ENCODE data around the gene PLEKHJ1. TPM values are rescaled to one million over a fixed set of nuclear protein-coding genes. Genes with fewer than 3 reads are reported as not detected.

The PLEKHJ1 gene
- total RNA-seq, 1 experiment from 2014 or later: 94.8 TPM

GRCh38 chr19:2255112-2255845, 19.1 kb upstream of the PLEKHJ1 start:
- intact Hi-C loops (cut with micrococcal nuclease): no loop called here
- Histone ChIP-seq H3K79me2 (ENCODE audit: low read length) (no peaks in the 10 kb centered on the region), H3K4me1 (ENCODE audit: insufficient read depth, low read length) (peaks cover 4% of the 10 kb centered on the region; the same call in 1 of the 2 replicates), H4K20me1 (ENCODE audit: low read length) (no peaks in the 10 kb centered on the region), H2AFZ (ENCODE audit: low read length) (no peak overlapping the region), H3K9ac (ENCODE audit: low read length) (no peak overlapping the region), H3K27me3 (ENCODE audit: low read length) (no peaks in the 10 kb centered on the region), H3K9me3 (ENCODE audit: low read length) (no peaks in the 10 kb centered on the region), H3K4me3 (ENCODE audit: low read length) (no peak overlapping the region), H3K36me3 (ENCODE audit: low read depth, low read length) (no peaks in the 10 kb centered on the region), H3F3A (ENCODE audit: low read length, unreplicated experiment) (no peaks in the 10 kb centered on the region), H3K9me2 (replicated peaks; ENCODE audit: low read length) (no peaks in the 10 kb centered on the region), H3K27ac (ENCODE audit: low read length) (no peak overlapping the region), H3K4me2 (ENCODE audit: low read length) (no peak overlapping the region)
- CTCF ChIA-PET: no interaction called here
- no peak for ATAC-seq
- POLR2A ChIA-PET (ENCODE audit: unreplicated experiment): no interaction called here
- no peak for DNase-seq
- no TSS peak for BruUV-seq (replicated peaks)
- TF ChIP-seq EZH2phosphoT487 (IDR thresholded peaks at IDR 0.05; ENCODE audit: borderline replicate concordance, low read length) (no peak), CTCF (conservative IDR thresholded peaks at IDR 0.05; ENCODE audit: low read depth, low read length) (no peak), EZH2 (IDR thresholded peaks at IDR 0.05; ENCODE audit: low read length, unreplicated experiment) (no peak)

- POLR2A ChIA-PET (ENCODE audit: unreplicated experiment): no interaction called here
- no peaks in the 10 kb centered on the region for H3K27me3 ChIP-seq (ENCODE audit: low read length)
Measured at GRCh38 chr19:2254064-2254872, 18.1 kb upstream of the PLEKHJ1 start.

More at GRCh38 chr19:2254064-2254872, 18.1 kb upstream of the PLEKHJ1 start:
- ATAC-seq (no peak), DNase-seq (no peak)
- BruUV-seq (replicated peaks): no TSS peak
- Histone ChIP-seq H4K20me1 (ENCODE audit: low read length) (no peaks in the 10 kb centered on the region), H3K36me3 (ENCODE audit: low read depth, low read length) (no peaks in the 10 kb centered on the region), H3K4me1 (ENCODE audit: insufficient read depth, low read length) (no peaks in the 10 kb centered on the region), H3K79me2 (ENCODE audit: low read length) (no peaks in the 10 kb centered on the region), H3K9me2 (replicated peaks; ENCODE audit: low read length) (no peaks in the 10 kb centered on the region), H3K4me2 (ENCODE audit: low read length) (no peak overlapping the region), H3K9ac (ENCODE audit: low read length) (no peak overlapping the region), H3F3A (ENCODE audit: low read length, unreplicated experiment) (no peaks in the 10 kb centered on the region), H3K9me3 (ENCODE audit: low read length) (no peaks in the 10 kb centered on the region), H2AFZ (ENCODE audit: low read length) (no peak overlapping the region), H3K27ac (ENCODE audit: low read length) (no peak overlapping the region), H3K4me3 (ENCODE audit: low read length) (no peak overlapping the region)
- CTCF ChIA-PET: no interaction called here
- intact Hi-C loops (cut with micrococcal nuclease): no loop called here
- TF ChIP-seq EZH2phosphoT487 (IDR thresholded peaks at IDR 0.05; ENCODE audit: borderline replicate concordance, low read length) (no peak), CTCF (conservative IDR thresholded peaks at IDR 0.05; ENCODE audit: low read depth, low read length) (no peak), EZH2 (IDR thresholded peaks at IDR 0.05; ENCODE audit: low read length, unreplicated experiment) (no peak)
